C4-2B (cell line): Measurements from ENCODE around the gene RFT1.

Experiments used
- H3K27ac ChIP-seq: fragments of 450-650 bp; 2 replicates; pipeline ENCODE4 v1.5.1; 2017
- ZFX ChIP-seq: fragments of 450-650 bp; IDR thresholded peaks from 2 replicates; pipeline ENCODE4 v1.6.1; 2017
- TF ChIP-seq, protein P1 (sequence below): fragments of 450-650 bp; conservative IDR thresholded peaks from 2 replicates; pipeline ENCODE4 v1.5.1; 2017; ENCODE audit warnings: mild to moderate bottlenecking

Gene RFT1, protein sequence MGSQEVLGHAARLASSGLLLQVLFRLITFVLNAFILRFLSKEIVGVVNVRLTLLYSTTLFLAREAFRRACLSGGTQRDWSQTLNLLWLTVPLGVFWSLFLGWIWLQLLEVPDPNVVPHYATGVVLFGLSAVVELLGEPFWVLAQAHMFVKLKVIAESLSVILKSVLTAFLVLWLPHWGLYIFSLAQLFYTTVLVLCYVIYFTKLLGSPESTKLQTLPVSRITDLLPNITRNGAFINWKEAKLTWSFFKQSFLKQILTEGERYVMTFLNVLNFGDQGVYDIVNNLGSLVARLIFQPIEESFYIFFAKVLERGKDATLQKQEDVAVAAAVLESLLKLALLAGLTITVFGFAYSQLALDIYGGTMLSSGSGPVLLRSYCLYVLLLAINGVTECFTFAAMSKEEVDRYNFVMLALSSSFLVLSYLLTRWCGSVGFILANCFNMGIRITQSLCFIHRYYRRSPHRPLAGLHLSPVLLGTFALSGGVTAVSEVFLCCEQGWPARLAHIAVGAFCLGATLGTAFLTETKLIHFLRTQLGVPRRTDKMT

DNA sequence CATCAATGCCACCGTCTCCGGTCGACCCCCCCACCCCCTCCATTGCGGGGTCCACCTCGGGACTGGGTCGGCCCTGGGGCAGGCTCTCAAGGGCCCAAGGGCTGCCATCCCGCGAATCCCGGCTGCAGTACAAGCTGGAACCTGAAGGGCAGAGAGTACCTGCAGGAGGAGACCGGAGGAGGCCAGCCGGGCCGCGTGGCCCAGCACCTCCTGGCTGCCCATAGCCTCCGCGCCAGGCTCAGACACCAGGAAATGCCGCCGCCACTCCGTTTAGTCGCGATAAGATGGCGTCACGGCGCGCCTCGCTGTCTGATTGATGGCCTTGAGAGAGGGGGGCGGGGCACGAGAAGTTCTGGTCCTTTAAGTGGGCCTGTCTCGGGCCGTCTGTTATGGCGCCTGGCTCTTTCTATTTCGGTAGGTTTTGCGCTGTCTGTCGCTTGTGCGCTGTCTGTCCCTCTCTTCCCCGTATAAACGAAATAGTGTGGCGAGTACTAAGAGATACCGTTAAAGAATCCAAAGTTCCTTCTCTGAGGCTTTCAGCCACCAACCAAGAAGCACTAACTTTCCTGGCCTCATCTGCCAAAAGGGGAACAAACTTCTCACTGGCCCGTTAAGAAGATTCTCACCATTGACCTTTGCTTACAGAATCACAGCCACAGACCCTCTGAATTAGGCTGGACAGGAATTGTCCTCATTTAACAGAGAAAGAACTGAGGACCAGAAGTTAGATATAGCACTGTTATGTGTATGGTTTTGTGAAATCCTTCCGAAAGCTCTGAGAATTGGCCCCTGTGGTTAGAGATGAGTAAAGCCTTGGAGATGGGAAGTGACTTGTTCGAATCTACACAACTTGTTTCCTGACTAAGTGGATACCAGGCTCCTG, at the start of gene RFT1:
RFT1 (minus strand) TSS at position 257 of the 883 bp plus-strand sequence; CDS start at position 222, 35 bp downstream.
- peak within 1 kb of the TSS; percentile 98 for H3K27ac ChIP-seq
- TF ChIP-seq, protein P1, sequence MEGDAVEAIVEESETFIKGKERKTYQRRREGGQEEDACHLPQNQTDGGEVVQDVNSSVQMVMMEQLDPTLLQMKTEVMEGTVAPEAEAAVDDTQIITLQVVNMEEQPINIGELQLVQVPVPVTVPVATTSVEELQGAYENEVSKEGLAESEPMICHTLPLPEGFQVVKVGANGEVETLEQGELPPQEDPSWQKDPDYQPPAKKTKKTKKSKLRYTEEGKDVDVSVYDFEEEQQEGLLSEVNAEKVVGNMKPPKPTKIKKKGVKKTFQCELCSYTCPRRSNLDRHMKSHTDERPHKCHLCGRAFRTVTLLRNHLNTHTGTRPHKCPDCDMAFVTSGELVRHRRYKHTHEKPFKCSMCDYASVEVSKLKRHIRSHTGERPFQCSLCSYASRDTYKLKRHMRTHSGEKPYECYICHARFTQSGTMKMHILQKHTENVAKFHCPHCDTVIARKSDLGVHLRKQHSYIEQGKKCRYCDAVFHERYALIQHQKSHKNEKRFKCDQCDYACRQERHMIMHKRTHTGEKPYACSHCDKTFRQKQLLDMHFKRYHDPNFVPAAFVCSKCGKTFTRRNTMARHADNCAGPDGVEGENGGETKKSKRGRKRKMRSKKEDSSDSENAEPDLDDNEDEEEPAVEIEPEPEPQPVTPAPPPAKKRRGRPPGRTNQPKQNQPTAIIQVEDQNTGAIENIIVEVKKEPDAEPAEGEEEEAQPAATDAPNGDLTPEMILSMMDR = no peak
- peak; percentile 57 for TF ChIP-seq ZFX

DNA sequence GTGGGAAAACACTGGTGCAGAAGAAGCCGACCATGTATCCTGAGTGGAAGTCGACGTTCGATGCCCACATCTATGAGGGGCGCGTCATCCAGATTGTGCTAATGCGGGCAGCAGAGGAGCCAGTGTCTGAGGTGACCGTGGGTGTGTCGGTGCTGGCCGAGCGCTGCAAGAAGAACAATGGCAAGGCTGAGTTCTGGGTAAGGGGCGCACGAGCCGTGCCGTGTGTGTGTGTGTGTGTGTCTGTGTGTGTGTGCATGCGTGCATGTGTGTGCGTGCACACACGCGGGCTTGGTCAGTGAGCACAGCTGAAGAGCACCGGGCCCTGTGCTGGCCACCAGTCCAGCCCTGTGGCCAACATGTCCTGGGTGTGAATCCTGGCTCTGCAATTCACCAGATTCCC, 49.3 kb upstream of the RFT1 start:
- TF ChIP-seq, protein P1 = no peak
- no peak for TF ChIP-seq ZFX
- no peak overlapping the region for H3K27ac ChIP-seq

DNA sequence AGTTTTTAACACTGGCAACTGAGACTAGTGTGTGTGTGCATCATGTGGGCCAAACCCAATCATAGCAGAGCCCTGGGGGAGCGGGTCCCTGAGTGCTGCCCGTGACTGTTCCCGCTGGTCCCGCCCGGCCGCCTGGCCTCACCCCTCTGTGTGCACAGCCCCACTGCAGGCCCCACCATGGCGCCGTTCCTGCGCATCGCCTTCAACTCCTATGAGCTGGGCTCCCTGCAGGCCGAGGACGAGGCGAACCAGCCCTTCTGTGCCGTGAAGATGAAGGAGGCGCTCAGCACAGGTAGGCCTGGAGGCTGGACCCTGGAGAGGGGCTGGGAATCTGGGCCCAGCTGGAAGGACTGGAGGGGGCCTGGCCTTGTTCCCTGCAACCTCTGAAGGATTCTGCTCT, 48.0 kb upstream of the RFT1 start:
- no peak overlapping the region for H3K27ac ChIP-seq

DNA sequence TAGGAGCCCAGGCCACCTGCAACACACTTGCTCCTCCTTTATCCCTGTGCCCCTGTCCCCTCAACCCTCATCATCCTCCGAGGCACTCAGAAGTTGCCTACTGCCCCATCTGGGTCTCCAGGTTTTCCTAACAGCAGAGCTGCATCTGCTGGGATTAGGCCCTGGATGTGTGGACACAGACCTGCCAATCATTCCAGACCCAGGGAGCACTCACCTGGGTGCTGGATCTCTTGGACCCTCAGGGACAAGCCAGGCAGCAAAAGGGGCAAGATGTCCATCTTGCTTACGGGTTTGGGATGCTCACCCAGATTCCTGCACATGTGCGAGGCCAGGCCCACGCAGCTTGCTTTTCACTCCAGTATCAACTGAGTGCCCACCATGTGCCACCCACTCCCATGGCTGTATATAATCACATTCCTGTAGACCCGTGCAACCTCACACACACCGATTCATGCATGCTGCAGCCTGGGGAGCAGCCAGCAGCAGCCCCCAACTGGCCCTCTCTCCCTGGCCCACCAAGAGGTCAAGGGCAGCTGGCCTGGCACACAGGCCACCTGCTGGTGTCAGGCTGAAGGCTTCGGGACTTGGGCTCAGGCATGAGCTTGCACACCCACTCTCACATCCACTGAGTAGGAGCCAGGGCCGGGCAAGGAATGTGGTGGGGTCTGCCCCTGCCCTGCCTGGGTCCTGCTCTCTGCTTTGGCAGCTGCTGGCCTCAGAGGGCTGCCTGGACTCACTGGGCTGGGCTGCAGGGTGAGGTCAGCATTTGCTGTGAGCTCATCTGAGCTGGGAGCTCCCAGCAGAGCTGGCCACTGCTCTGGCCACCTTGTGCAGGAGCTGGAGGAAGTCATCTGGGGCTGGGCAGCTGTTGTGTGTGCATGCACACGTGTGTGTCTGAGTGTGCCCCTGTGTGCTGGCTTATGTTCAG, 45.6 kb upstream of the RFT1 start:
- TF ChIP-seq, protein P1 = no peak
- no peak for TF ChIP-seq ZFX
- no peak overlapping the region for H3K27ac ChIP-seq

More for the DNA sequence above, 48.0 kb upstream of the RFT1 start:
- TF ChIP-seq, protein P1 = no peak
- no peak for TF ChIP-seq ZFX

DNA sequence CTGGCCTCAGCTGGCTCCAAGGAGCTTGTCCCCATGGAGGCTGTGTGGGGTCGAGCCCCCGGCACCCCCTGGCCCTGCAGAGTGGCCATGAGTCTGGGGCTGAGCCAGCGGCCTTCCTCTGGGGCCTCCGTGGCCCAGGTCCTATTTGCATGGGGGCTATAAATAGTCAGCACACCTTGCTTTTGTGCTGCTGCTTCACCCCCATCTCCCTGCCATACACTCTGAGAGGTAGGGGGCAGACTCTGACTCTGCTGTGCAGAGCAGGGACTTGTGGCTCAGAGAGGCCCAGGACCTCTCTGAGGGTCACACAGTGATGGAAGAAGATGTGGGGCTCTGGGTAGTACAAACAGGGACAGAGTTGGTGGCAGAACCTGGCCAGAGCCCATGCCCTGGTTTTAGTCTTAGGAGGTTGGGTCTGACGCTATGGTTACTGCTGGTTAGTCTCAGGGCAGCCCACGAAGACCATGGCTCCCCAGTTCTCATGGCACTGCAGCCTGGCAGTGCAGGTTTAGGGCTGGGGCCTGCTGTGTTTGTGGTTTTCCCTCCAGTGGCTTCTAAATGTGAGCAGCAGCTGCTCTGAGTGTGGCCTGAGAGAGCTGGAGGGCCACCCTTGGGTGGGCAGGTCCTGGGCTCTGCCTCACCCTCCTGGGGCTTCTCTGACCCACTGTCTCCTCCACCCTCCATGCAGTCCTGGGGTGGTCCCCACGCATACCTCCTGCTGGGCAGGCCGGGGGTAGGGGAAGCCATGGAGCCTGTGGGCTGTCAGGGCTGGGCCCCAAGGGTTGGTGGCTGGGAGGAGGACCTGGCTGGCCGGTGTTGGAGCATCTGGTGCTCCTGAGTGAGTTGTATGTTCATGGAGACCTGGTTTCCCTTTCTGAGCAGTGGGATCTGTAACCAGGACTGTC, 44.4 kb upstream of the RFT1 start:
- TF ChIP-seq, protein P1 = no peak
- TF ChIP-seq ZFX = no peak
- H3K27ac ChIP-seq = no peak overlapping the region

DNA sequence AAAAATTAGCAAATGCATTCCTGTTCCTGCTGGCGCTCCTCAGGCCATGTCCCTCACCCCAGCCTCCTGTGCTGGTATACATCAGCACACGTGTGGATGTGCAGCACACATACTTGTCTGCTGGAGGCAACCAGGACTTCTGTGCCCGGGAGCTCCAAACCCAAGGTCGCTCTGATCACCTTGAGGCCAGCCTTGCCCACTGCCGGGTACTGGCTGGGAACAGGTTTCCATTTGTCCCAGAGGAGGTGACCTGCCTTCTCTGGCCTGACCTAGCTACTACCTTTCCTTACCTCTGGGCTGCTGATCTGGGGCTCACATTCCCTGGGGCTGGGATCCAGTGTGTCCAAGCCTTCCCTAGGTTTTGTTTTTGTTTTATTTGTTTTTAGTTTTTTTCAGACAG, 42.9 kb upstream of the RFT1 start:
- no peak overlapping the region for H3K27ac ChIP-seq

More for the DNA sequence above, 42.9 kb upstream of the RFT1 start:
- no peak for TF ChIP-seq ZFX
- TF ChIP-seq, protein P1 = no peak
